Activated T-helper 9 cell treated with anti-CD3 and anti-CD28 coated beads, Interleukin-2, amount 50 U/mL, for 16 hours (primary cell): ENCODE data around the gene NUP50.
"Not testable (repeated sequence)": the region's sequence is repeated elsewhere in the genome, so short reads cannot be mapped to it uniquely, and the experiment has no call there.

Experiments
- DNase-seq: peaks from one replicate; pipeline ENCODE4 v3.0.0-alpha.2; 2020; ENCODE audit warnings: low read depth

NUP50 gene

GRCh38 chr22:45162531-45162930 lies 1.2 kb upstream of the NUP50 start:
- no peak for DNase-seq

GRCh38 chr22:45163099-45163450 lies 650 bp upstream of the NUP50 start:
- no peak for DNase-seq

GRCh38 chr22:45164270-45165088 lies 754 bp downstream of the NUP50 start:
- peak; percentile 16 for DNase-seq

GRCh38 chr22:45166932-45167331 lies 3.2 kb downstream of the NUP50 start:
- DNase-seq, result no peak

GRCh38 chr22:45169591-45170466 lies 6.1 kb downstream of the NUP50 start:
- no peak for DNase-seq

GRCh38 chr22:45171830-45172229 lies 8.1 kb downstream of the NUP50 start:
- no peak for DNase-seq

GRCh38 chr22:45172881-45173585 lies 9.3 kb downstream of the NUP50 start:
- DNase-seq, result no peak

- no peak for DNase-seq
Measured at GRCh38 chr22:45179276-45180049, 15.7 kb downstream of the NUP50 start.

- DNase-seq, result no peak
Measured at GRCh38 chr22:45180146-45180679, 16.5 kb downstream of the NUP50 start.

GRCh38 chr22:45181240-45181639 lies 17.5 kb downstream of the NUP50 start:
- DNase-seq, result no peak

GRCh38 chr22:45181766-45182165 lies 18.0 kb downstream of the NUP50 start:
- no peak for DNase-seq

- DNase-seq, result no peak
Measured at GRCh38 chr22:45183974-45184373, 20.2 kb downstream of the NUP50 start.

GRCh38 chr22:45185718-45186514 lies 22.2 kb downstream of the NUP50 start:
- DNase-seq, result no peak

- DNase-seq, result no peak
Measured at GRCh38 chr22:45187891-45188290, 24.2 kb downstream of the NUP50 start.

GRCh38 chr22:45188779-45189178 lies 25.1 kb downstream of the NUP50 start:
- DNase-seq, result no peak

- no peak for DNase-seq
Measured at GRCh38 chr22:45190202-45190872, 26.6 kb downstream of the NUP50 start.

- not testable (repeated sequence) for DNase-seq
Measured at GRCh38 chr22:45191746-45192145, 28.0 kb downstream of the NUP50 start.

GRCh38 chr22:45192701-45193187 lies 29.0 kb downstream of the NUP50 start:
- DNase-seq, result no peak

GRCh38 chr22:45194686-45195085 lies 31.0 kb downstream of the NUP50 start:
- DNase-seq, result no peak

GRCh38 chr22:45195616-45196015 lies 31.9 kb downstream of the NUP50 start:
- no peak for DNase-seq
